HepG2 (cell line): ENCODE measurements around the gene C16orf87. TPM values are rescaled to one million over a fixed set of nuclear protein-coding genes. Genes with fewer than 3 reads are reported as not detected.

Source experiments
- AKNA ChIP-seq: sonication (generic); formaldehyde crosslinking; IDR thresholded peaks from 2 replicates; pipeline ENCODE4 v1.4.0; 2020; ENCODE audit warnings: missing genetic modification reagents, borderline replicate concordance
- ATRX ChIP-seq: sonication (generic); formaldehyde crosslinking; IDR thresholded peaks from 2 replicates; pipeline ENCODE4 v1.4.0; 2020; ENCODE audit warnings: missing genetic modification reagents, borderline replicate concordance
- CERS6 ChIP-seq: sonication (generic); formaldehyde crosslinking; IDR thresholded peaks from 2 replicates; pipeline ENCODE4 v1.5.0; 2020; ENCODE audit warnings: missing genetic modification reagents
- CHD4 ChIP-seq: fragments of 200-600 bp; sonication (generic); IDR thresholded peaks from 2 replicates; pipeline ENCODE4 v1.7.0; 2017; ENCODE audit warnings: mild to moderate bottlenecking, low read length, borderline replicate concordance
- ISL2 ChIP-seq: sonication (generic); formaldehyde crosslinking; IDR thresholded peaks from 2 replicates; pipeline ENCODE4 v1.5.0; 2020; ENCODE audit warnings: missing genetic modification reagents
- KMT2B ChIP-seq: IDR thresholded peaks from 2 replicates; pipeline ENCODE4 v1.6.1; 2016; ENCODE audit warnings: missing genetic modification reagents, missing compliant biosample characterization
- PRDM4 ChIP-seq: sonication (generic); formaldehyde crosslinking; IDR thresholded peaks from 2 replicates; pipeline ENCODE4 v1.9.0; 2021; ENCODE audit warnings: missing genetic modification reagents, borderline replicate concordance
- RFX5 ChIP-seq: IDR thresholded peaks from 2 replicates; pipeline ENCODE4 v1.6.1; 2011; ENCODE audit warnings: low read depth, low read length, improper control_type of control experiment
- SATB2 ChIP-seq: sonication (generic); formaldehyde crosslinking; IDR thresholded peaks from 2 replicates; pipeline ENCODE4 v1.5.0; 2020; ENCODE audit warnings: missing genetic modification reagents
- SRSF9 ChIP-seq: fragments of 200-400 bp; formaldehyde crosslinking; IDR thresholded peaks from 2 replicates; pipeline ENCODE4 v1.6.1; 2018; ENCODE audit warnings: borderline replicate concordance, mild to moderate bottlenecking, low read depth, low read length; ENCODE audit not compliant: insufficient read depth, poor library complexity, severe bottlenecking
- U2AF2 ChIP-seq: fragments of 200-400 bp; formaldehyde crosslinking; IDR thresholded peaks from 2 replicates; pipeline ENCODE4 v1.6.1; 2017; ENCODE audit warnings: low read depth, mild to moderate bottlenecking, low read length
- ZBTB20 ChIP-seq: sonication (generic); formaldehyde crosslinking; IDR thresholded peaks from 2 replicates; pipeline ENCODE4 v1.8.1; 2023; ENCODE audit warnings: missing genetic modification reagents, low read depth, mild to moderate bottlenecking, borderline replicate concordance
- ZBTB26 ChIP-seq: IDR thresholded peaks from 2 replicates; pipeline ENCODE4 v1.6.1; 2016; ENCODE audit warnings: missing compliant biosample characterization, missing genetic modification reagents, borderline replicate concordance
- ZNF660 ChIP-seq: sonication (generic); formaldehyde crosslinking; IDR thresholded peaks from 2 replicates; pipeline ENCODE4 v1.5.1; 2020; ENCODE audit warnings: mild to moderate bottlenecking, low read depth, missing genetic modification reagents, borderline replicate concordance
- ZNF777 ChIP-seq: sonication (generic); formaldehyde crosslinking; IDR thresholded peaks from 2 replicates; pipeline ENCODE4 v1.4.0; 2020; ENCODE audit warnings: missing genetic modification reagents
- ZUFSP ChIP-seq: sonication (generic); formaldehyde crosslinking; IDR thresholded peaks from 2 replicates; pipeline ENCODE4 v1.9.0; 2021; ENCODE audit warnings: missing genetic modification reagents, mild to moderate bottlenecking, borderline replicate concordance
- polyA plus RNA-seq, 8 experiments: library from polyadenylated mRNA; depleted of rRNA in 3 of 8; stranded (reverse) in 7 of 8; unstranded in 1 of 8; fragments of >200 nt; fragmentation: Illumina TruSeq in 4 of 8; extraction: Trizol in 4 of 8; gene quantifications; 2 replicates each; pipeline versions ENCODE4 v1.2.1 to v1.2.3, GENCODE V29; 2011 to 2016; ENCODE audit warnings: low read depth in 4 of 8, missing spikeins in 1 of 8, mixed read lengths in 1 of 8; ENCODE audit not compliant: insufficient read depth in 1 of 8
- total RNA-seq, 5 experiments: library from RNA; depleted of rRNA; stranded (reverse); fragments of >200 nt; fragmentation: Illumina TruSeq; extraction: Trizol; gene quantifications; 2 replicates each; pipeline ENCODE4 v1.2.3, GENCODE V29; 2016; ENCODE audit warnings: low read depth in 1 of 5

Gene C16orf87
- total and polyA plus RNA-seq, 2 of the 13 experiments (the other 11 are each of a cell fraction or from before 2014, with no cell fraction given) = 8.6 to 19.5 TPM

GRCh38 chr16:46853713-46854443 lies 22.9 kb upstream of the C16orf87 start (continued):
- TF ChIP-seq SRSF9 (no peak), ISL2 (CRISPR knock-in tag) (peak; percentile 33; the same call in 1 of the 2 replicates), ZUFSP (no peak), PRDM4 (CRISPR knock-in tag) (peak; percentile 73; the same call in 1 of the 2 replicates), ZNF660 (CRISPR knock-in tag) (no peak), CERS6 (CRISPR knock-in tag) (no peak), ATRX (no peak), ZBTB26 (peak; percentile 53; the same call in 1 of the 2 replicates), CHD4 (no peak), ZBTB20 (CRISPR knock-in tag) (no peak), KMT2B (CRISPR knock-in tag) (peak; percentile 36; the same call in 1 of the 2 replicates), RFX5 (no peak), AKNA (CRISPR knock-in tag) (no peak), SATB2 (CRISPR knock-in tag) (no peak), U2AF2 (no peak), ZNF777 (CRISPR knock-in tag) (no peak)
